ENCODE results near the gene TTYH3.
"Not testable (repeated sequence)": the region's sequence is repeated elsewhere in the genome, so short reads cannot be mapped to it uniquely, and the experiment has no call there.

Gene TTYH3

DNA sequence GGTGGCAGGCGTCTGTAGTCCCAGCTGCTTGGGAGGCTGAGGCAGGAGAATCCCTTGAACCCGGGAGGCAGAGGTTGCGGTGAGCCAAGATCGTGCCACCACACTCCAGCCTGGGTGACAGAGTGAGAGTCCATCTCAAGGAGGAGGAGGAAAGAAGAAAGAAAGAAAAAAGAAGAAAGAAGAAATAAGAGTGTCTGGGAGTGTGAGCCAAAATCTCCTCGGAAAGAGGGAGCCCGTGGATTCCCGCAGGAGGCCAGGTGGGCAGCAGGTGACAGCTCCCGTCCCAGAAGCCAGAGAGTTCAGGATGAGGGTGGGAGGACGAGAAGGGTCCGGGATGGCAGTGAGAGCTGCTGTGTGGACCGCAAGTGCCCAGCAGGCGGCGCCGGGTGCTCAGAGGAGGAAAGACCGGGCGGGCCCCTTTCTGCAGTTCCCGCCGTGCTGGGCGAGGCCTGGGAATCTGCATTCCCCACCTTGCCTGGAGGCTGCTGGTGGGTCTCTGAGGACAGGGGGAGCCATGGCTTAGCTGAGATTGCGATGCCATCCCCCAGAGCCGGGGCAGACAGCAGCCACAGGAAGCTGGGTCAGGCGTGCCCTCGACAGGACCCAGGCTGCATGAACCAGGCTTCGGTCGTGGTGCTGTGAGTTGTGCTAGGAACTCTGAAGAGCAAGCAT lies 39.1 kb downstream of the TTYH3 start:
- DNase-seq (ENCODE audit: low spot score in 2 of 2) = peak; percentile 61 to 89
- H3K4me1 ChIP-seq = no peaks in the 10 kb centered on the region
- in situ Hi-C loops (cut with MboI; ENCODE audit: low sequenced_read_pairs) = no loop called here
- H3K9me3 ChIP-seq = no peaks in the 10 kb centered on the region
- H3K4me3 ChIP-seq = no peak overlapping the region
- H3K36me3 ChIP-seq (replicated peaks) = no peaks in the 10 kb centered on the region
- no peaks in the 10 kb centered on the region for H3K27me3 ChIP-seq (ENCODE audit: low read depth)

DNA sequence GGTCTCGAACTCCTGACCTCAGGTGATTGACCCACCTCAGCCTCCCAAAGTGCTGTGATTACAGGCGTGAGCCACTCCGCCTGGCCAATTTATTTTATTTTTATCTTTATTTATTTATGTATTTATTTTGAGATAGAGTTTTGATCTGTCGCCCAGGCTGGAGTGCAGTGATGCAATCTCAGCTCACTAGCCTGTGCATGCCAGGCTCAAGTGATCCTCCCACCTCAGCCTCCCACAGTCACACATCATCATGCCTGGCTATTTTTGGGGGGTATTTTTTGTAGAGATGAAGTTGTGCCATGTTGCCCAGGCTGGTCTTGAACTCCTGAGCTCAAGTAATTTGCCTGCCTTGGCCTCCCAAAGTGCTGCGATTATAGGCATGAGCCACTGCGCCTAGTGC lies 41.4 kb downstream of the TTYH3 start:
- H3K36me3 ChIP-seq (replicated peaks); H3K4me1 ChIP-seq; H3K4me3 ChIP-seq; H3K27me3 ChIP-seq (ENCODE audit: low read depth); DNase-seq (ENCODE audit: low spot score in 2 of 2); in situ Hi-C loops (cut with MboI; ENCODE audit: low sequenced_read_pairs); H3K9me3 ChIP-seq: not testable (repeated sequence)

DNA sequence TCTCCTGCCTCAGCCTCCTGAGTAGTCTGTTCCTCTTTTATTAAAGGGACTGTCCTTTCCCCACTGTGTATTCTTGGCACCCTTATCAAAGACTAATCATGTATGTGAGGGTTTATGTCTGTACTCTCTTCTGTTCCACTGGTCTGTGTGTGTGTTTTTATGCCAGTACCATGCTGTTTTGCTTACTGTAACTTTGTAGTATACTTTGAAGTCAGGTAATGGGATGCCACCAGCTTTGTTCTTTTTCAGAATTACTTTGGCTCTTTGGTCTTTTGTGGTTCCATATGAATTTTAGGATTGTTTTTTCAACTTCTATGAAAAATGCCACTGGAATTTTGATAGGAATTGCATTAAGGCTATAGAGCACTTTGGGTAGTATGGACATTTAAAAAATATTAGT lies 42.1 kb downstream of the TTYH3 start:
- H3K4me1 ChIP-seq = no peaks in the 10 kb centered on the region
- H3K36me3 ChIP-seq (replicated peaks) = no peaks in the 10 kb centered on the region
- no peaks in the 10 kb centered on the region for H3K9me3 ChIP-seq
- no peak for DNase-seq (ENCODE audit: low spot score in 2 of 2)
- in situ Hi-C loops (cut with MboI; ENCODE audit: low sequenced_read_pairs) = no loop called here
- no peaks in the 10 kb centered on the region for H3K27me3 ChIP-seq (ENCODE audit: low read depth)
- no peak overlapping the region for H3K4me3 ChIP-seq

DNA sequence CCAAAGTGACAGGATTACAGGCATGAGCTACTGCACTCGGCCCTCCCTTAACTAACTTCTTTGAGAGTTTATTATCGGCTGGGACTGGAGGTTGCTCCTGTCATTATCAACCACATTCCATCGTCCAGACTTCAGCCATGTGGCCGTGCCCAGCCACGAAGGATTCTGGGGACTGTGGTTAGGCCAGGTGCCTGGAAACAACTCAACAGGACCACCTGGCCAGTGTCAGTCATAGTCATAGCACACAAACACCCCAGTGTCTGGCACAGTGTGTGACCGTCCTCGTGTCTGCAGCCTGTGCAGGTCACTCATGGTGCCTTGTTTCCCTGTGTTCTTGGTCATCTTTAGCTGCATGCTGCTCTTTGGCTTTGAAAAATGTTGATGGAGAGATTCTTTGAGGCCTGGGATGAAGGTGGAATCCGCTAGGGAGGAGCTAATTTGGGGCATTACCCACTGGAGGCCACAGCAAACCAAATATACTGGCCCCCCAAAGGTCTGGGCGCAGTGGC lies 43.5 kb downstream of the TTYH3 start:
- H3K9me3 ChIP-seq = no peaks in the 10 kb centered on the region
- H3K4me1 ChIP-seq = no peaks in the 10 kb centered on the region
- in situ Hi-C loops (cut with MboI; ENCODE audit: low sequenced_read_pairs) = no loop called here
- no peak for DNase-seq (ENCODE audit: low spot score in 2 of 2)
- H3K4me3 ChIP-seq = no peak overlapping the region
- no peaks in the 10 kb centered on the region for H3K27me3 ChIP-seq (ENCODE audit: low read depth)
- no peaks in the 10 kb centered on the region for H3K36me3 ChIP-seq (replicated peaks)

DNA sequence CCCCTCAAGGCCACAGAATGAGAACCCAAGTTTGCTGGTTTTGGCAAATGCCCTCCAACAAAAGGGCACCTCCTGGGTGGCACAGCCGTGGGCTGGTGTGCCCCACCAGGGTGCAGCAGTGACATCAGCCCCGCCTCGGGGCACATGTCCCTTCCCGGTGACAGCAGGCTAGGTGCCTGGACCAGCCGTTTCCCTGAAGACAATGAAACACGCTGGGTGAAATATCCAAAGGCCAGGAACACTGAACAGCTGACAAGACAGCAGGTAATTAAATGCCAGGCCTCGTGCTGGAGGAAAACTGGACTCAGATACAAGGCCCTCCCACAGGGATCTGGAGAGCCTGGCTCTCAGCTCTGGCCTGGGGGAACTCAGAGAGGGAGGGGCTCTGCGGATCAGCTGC lies 44.8 kb downstream of the TTYH3 start:
- H3K9me3 ChIP-seq; H3K27me3 ChIP-seq (ENCODE audit: low read depth); in situ Hi-C loops (cut with MboI; ENCODE audit: low sequenced_read_pairs); DNase-seq (ENCODE audit: low spot score in 2 of 2); H3K36me3 ChIP-seq (replicated peaks); H3K4me3 ChIP-seq; H3K4me1 ChIP-seq: not testable (repeated sequence)

DNA sequence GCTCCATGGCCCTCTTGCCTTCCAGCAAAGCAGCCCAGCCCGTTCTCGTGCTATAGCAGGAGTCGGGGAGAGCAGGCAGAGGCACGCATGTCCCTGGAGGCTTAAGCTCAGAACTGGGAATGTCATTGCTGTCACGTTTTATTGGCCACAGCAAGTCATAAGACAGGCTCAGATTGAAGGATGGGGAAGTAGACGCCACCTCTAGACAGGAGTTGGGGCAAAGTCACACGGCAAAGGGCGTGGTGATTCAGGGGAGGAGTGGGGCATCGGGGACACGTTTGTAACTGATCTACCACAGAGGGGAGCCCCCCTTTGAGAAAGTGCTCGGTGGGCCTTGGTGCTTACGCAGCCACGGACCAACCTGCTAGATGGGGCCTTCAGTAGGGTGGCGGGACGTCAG lies 46.7 kb downstream of the TTYH3 start:
- H3K27me3 ChIP-seq (ENCODE audit: low read depth); in situ Hi-C loops (cut with MboI; ENCODE audit: low sequenced_read_pairs); H3K4me1 ChIP-seq; H3K4me3 ChIP-seq; H3K9me3 ChIP-seq; DNase-seq (ENCODE audit: low spot score in 2 of 2); H3K36me3 ChIP-seq (replicated peaks): not testable (repeated sequence)

DNA sequence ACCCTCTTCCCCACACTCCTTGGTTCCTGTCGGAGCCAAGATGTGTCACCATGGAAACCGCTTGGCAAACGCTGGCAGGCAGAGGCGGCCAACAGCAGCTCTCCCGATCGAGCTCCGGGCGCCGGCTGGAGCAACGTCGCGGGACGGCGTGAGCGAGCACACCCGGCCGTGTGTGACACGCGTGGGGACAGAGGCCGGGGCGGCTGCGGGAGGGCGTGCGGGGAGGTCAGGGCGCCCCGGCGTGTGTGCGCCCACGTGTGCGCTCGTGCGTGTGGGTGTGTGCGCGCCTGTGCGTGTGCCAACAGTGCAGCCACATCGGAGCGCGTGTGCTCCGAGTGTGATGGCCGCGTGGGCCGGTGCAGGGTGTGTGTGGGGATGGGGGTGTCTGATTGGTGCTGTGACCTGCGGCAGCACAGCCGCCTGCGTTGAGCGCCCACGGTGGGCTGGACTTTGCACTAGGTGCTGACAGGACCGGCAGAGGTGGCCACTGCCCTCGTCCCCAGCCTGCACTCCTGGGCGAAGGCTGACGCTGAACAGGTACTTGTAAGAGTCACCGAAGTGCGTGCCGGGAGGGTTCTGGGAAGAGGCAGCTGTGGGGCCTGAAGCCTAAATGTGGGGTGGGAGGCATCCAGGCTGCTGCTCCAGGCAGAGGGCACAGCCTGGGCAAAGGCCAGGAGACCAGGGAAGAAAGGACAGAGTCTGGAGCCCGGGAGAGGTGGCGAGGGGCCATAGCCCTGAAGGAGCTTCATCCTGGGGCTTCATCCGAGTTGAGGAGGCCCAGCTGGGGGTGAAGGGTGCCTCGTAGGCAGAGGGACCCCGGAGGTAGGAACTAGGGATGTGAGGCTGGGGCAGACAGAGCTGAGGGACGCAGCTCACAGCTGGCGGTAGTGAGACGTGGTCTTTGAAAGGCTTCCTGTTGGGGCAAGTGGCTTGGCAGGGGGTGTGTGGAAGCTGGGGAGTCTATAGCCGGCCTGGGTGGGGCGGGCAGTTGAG lies 47.6 kb downstream of the TTYH3 start:
- H3K27me3 ChIP-seq (ENCODE audit: low read depth); H3K4me1 ChIP-seq; H3K9me3 ChIP-seq; H3K36me3 ChIP-seq (replicated peaks); H3K4me3 ChIP-seq; DNase-seq (ENCODE audit: low spot score in 2 of 2); in situ Hi-C loops (cut with MboI; ENCODE audit: low sequenced_read_pairs): not testable (repeated sequence)

DNA sequence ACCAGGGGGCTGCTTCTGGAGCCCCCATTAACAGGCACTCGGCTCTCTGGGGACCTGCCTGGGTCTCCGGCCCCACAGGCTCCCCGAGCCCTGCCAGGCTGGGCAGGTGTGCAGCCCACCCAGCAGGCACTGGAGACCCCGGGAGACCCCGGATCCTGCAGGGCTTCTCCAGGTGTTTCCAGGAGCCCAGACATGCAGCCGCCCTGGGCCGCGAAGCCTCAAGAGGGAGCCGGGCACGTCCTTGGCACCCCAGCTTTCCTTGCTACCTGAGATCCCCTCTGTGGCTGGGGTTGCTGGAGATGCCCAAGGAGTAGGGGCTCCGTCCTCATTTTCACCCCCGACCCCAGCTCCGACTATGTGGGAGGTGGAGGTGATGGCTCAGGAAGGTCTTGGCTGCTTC lies 48.5 kb downstream of the TTYH3 start:
- Histone ChIP-seq H3K4me3 (no peak overlapping the region), H3K4me1 (no peaks in the 10 kb centered on the region), H3K36me3 (replicated peaks) (no peaks in the 10 kb centered on the region), H3K27me3 (ENCODE audit: low read depth) (no peaks in the 10 kb centered on the region), H3K9me3 (no peaks in the 10 kb centered on the region)
- in situ Hi-C loops (cut with MboI; ENCODE audit: low sequenced_read_pairs) = no loop called here
- DNase-seq (ENCODE audit: low spot score in 2 of 2) = no peak

DNA sequence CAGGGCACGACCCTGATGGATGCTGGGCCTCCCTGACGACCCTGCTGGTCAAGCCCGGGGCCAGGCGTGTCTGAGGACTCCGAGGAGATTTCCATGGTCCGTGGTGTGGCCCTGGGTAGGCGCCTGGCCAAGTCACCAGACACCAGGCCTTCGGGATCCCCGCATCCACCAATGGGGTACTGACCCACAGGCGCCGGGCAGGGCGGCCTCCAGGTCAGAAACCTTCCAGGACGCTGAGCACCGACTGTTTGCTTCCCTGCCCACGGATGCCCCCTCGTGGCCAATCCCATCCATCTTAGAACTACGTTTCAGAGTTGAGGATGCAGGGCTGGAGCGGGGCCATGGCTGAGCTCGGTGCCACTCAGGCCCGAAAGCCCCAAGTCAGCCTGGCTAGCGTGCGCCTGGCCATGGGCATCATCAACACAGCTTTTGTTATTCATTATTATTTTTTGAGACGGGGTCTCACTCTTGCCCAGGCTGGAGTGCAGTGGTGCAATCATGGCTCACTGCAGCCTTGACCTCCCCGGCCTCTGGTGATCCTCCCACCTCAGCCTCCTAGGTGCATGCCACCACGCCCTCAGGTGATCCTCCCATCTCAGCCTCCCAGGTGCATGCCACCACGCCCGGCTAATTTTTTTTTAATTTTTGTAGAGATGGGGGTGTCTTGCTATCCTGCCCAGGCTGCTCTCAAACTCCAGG lies 49.2 kb downstream of the TTYH3 start:
- in situ Hi-C loops (cut with MboI; ENCODE audit: low sequenced_read_pairs) = no loop called here
- DNase-seq (ENCODE audit: low spot score in 2 of 2) = peak; percentile 49 to 89
- H3K36me3 ChIP-seq (replicated peaks) = no peaks in the 10 kb centered on the region
- H3K4me3 ChIP-seq = no peak overlapping the region
- H3K27me3 ChIP-seq (ENCODE audit: low read depth) = no peaks in the 10 kb centered on the region
- H3K4me1 ChIP-seq = no peaks in the 10 kb centered on the region
- H3K9me3 ChIP-seq = no peaks in the 10 kb centered on the region

DNA sequence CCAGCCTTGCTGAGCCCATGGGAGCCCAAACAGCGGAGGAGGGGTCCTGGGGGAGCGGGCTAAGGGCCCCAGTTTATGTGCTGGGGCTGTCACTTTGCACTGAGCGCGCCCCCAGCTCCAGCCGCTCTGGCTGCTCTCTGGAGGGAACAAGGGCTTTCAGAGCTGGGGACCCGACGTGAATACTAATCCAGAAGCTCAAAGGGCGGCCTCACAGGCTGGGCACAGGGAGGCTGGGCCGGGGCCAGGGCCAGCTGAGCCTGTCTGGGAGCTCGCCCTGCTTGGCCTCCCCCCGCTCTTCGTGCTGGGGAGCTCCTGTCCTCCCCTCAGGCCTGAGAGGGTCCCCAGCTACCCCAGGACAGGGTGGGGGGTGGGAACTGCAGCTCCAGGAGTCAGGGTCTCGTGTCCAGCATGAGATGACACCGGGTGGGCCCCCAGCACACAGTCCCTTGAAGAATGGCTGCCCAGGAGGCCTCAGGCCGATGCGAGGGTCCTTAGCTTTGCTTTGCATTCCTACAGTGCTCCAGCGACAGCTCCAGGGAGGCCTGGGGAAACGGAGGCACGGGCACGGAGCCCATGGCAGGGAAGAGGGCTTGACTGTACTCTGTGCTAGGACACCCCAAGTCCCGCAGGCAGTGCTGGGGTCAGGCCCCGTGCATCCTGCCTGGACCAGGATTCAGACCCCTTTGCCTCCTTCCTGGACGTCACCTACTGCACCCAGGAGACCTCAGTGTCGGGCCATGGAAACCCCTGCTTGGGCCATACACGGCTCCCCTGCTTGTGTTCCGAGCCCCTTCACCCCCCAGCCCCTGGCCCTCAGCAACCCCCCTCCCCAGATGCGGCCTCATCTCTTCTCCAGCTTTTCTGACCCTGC lies 50.4 kb downstream of the TTYH3 start:
- Histone ChIP-seq H3K4me1 (no peaks in the 10 kb centered on the region), H3K9me3 (no peaks in the 10 kb centered on the region), H3K4me3 (no peak overlapping the region), H3K36me3 (replicated peaks) (no peaks in the 10 kb centered on the region), H3K27me3 (ENCODE audit: low read depth) (peaks cover 3% of the 10 kb centered on the region)
- DNase-seq (ENCODE audit: low spot score in 2 of 2) = no peak
- in situ Hi-C loops (cut with MboI; ENCODE audit: low sequenced_read_pairs) = no loop called here

DNA sequence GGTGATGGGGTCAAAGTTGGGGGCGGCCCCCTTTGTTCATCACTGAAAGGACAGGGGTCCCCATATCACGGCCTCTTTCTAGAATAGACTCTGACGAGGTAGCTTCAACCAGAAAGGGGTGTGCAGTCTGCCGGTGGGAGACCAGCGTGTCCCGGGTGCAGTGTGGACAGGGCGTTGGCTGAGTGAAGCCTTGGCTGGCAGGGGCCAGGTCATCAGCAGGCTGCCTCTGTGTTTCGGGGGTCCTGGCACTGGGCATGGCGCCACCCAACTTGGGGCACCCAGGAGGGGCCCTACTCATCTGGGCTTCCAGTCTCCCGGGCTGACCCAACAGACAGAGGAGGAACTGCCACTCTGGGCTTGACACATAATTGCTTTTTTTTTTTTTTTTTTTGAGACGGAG lies 52.7 kb downstream of the TTYH3 start:
- DNase-seq (ENCODE audit: low spot score in 2 of 2) = no peak
- Histone ChIP-seq H3K4me3 (no peak overlapping the region), H3K36me3 (replicated peaks) (no peaks in the 10 kb centered on the region), H3K4me1 (no peaks in the 10 kb centered on the region), H3K9me3 (no peaks in the 10 kb centered on the region), H3K27me3 (ENCODE audit: low read depth) (peaks cover 20% of the 10 kb centered on the region)
- in situ Hi-C loops (cut with MboI; ENCODE audit: low sequenced_read_pairs) = no loop called here

DNA sequence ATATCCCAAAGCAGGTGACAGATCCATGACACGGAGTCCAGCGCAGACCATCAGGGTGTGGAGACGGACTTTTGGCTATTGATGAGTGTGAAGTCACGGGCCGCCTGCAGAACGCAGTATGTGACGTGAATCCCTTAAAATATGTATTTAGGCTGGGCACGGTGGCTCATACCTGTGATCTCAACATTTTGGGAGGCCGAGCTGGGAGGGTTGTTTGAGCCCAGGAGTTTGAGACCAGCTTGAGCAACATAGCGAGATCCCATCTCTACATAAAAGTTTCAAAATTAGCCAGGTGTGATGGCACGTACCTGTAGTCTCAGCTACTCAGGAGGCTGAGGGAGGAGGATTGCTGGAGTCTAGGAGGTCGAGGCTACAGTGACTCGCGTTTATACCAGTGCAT lies 54.3 kb downstream of the TTYH3 start:
- no peaks in the 10 kb centered on the region for H3K9me3 ChIP-seq
- H3K4me3 ChIP-seq = no peak overlapping the region
- no peaks in the 10 kb centered on the region for H3K4me1 ChIP-seq
- no peaks in the 10 kb centered on the region for H3K36me3 ChIP-seq (replicated peaks)
- no peak for DNase-seq (ENCODE audit: low spot score in 2 of 2)
- in situ Hi-C loops (cut with MboI; ENCODE audit: low sequenced_read_pairs) = no loop called here
- H3K27me3 ChIP-seq (ENCODE audit: low read depth) = peaks cover 27% of the 10 kb centered on the region

DNA sequence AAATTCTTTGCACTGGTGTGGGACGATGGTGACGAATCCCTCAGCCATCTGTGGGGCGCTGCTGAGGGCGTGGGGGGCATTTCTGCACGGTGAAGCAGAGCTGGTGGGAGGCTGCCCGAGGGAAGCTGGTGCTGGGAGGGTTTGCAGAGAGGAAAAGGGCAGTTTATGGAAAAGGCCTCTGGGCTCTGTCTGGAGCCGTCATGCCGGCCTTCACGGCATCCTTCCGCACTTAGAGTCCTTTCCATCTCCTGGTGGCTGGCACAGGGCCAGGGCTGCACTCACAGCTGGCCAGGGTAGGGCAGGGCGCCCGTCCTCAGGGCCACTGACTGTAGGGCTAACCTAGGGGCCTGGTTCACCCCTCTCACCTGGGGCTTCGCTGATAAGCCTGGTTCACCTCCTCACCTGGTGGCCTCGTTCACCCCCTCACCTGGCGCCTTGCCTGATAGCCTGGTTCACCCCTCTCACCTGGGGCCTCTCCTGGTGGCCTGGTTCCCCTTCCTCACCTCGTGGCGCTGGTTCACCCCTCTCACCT lies 55.6 kb downstream of the TTYH3 start:
- Histone ChIP-seq H3K27me3 (ENCODE audit: low read depth) (peaks cover 27% of the 10 kb centered on the region), H3K36me3 (replicated peaks) (no peaks in the 10 kb centered on the region), H3K4me3 (no peak overlapping the region), H3K9me3 (no peaks in the 10 kb centered on the region), H3K4me1 (no peaks in the 10 kb centered on the region)
- in situ Hi-C loops (cut with MboI; ENCODE audit: low sequenced_read_pairs) = no loop called here
- no peak for DNase-seq (ENCODE audit: low spot score in 2 of 2)

Data from HAP-1 (cell line).